ENCODE data around the gene ST3GAL5. TPM values are rescaled to one million over a fixed set of nuclear protein-coding genes. Genes with fewer than 3 reads are reported as not detected.

Gene ST3GAL5
- total and polyA plus RNA-seq, 2 of the 8 experiments (the other 6 are each of a cell fraction or from before 2014, with no cell fraction given): 1.9 to 4.5 TPM

DNA sequence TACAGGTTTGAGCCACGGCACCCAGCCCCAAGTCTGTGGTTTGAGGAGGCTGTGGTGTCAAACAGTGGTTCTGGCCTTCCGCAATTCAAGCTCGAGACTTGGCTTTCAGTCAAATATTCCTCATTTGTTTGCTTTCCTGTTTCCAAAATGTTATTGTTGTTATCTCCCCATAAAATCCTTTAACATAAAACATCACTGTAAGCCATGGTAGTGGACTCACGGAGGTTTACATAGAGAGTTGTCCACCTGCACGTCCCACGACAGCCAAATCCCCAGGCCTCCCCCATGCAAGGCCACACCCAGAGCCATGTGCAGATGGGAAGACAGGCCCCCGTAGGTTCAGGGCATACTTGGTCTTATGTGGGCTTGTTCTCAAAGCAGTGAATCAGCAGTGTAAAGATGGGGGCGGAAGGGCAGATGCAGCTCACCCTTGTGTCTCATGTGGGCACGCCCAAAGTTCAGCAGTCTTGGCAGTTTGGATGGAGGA is 18.9 kb upstream of the ST3GAL5 start (continued):
- TF ChIP-seq RAD21 (IDR thresholded peaks at IDR 0.05 in 1 of 2, conservative IDR thresholded peaks at IDR 0.05 in 1 of 2; ENCODE audit: low read depth in 2 of 2, low read length in 2 of 2): no peak
- TF ChIP-seq BRCA1 (IDR thresholded peaks at IDR 0.05; ENCODE audit: low read depth, low read length): no peak
- no peak for TF ChIP-seq POLR2AphosphoS5 (IDR thresholded peaks at IDR 0.05; ENCODE audit: low read depth, low read length)
- no peak for TF ChIP-seq CBX8 (IDR thresholded peaks at IDR 0.05; ENCODE audit: borderline replicate concordance, low read depth, low read length)
- TF ChIP-seq CEBPB (IDR thresholded peaks at IDR 0.05; ENCODE audit: low read depth, low read length): no peak
- TF ChIP-seq TAF7 (optimal IDR thresholded peaks at IDR 0.05; ENCODE audit: borderline replicate concordance, low read depth, low read length): no peak
- TF ChIP-seq CREB1 (IDR thresholded peaks at IDR 0.05): no peak

All from H1 (cell line).